ENCODE measurements around the gene CENPU.

DNA sequence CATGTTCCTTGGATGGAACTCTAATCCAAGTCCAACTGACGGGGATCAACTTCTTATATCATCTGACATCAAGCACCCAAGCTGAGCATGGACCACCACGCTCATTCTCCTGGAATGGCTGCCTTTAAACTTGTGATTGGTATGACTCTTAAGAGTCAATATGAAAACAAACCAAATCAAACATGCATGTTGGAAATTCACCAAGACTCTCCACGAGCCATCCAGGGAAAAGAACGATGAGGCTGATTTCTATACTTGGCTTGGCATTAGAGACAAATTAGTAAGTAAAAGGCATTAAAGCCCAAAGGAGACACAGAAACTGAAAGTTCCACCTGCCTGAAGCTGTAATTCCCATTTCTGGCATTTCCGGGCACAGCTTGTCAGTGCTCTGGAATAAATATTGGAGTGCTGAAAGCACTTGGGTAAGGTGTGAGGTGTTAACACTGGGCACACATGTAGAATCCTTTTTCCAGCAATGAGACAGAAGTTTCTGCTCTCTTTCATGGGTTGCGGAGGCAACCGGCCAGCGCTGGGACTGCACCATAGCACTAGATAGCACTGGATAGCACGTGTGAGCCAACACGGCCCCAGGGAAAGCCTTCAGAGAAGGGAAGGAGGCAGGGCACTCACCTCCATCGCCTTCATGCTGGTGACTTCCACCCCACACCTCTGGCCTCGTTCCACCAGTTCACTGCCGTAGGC, 42.1 kb upstream of the CENPU start:
- TF ChIP-seq, protein P1, sequence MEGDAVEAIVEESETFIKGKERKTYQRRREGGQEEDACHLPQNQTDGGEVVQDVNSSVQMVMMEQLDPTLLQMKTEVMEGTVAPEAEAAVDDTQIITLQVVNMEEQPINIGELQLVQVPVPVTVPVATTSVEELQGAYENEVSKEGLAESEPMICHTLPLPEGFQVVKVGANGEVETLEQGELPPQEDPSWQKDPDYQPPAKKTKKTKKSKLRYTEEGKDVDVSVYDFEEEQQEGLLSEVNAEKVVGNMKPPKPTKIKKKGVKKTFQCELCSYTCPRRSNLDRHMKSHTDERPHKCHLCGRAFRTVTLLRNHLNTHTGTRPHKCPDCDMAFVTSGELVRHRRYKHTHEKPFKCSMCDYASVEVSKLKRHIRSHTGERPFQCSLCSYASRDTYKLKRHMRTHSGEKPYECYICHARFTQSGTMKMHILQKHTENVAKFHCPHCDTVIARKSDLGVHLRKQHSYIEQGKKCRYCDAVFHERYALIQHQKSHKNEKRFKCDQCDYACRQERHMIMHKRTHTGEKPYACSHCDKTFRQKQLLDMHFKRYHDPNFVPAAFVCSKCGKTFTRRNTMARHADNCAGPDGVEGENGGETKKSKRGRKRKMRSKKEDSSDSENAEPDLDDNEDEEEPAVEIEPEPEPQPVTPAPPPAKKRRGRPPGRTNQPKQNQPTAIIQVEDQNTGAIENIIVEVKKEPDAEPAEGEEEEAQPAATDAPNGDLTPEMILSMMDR (IDR thresholded peaks at IDR 0.05) = no peak
- no peak for TF ChIP-seq EZH2 (IDR thresholded peaks at IDR 0.05; ENCODE audit: borderline replicate concordance, insufficient read depth, low read depth, low read length, poor library complexity, severe bottlenecking)
